PC-3 (cell line): Measurements from ENCODE around the gene MARS2. TPM values are rescaled to one million over a fixed set of nuclear protein-coding genes. Genes with fewer than 3 reads are reported as not detected.

ENCODE experiments used
- ATAC-seq: fragments of 200-7000 bp; cut with Tn5 transposase; 2 replicates; pipeline ENCODE4 v1.9.1; 2020; ENCODE audit warnings: mild to moderate bottlenecking, moderate library complexity
- BruUV-seq: library from RNA; stranded (reverse); fragments of 400-500 nt; replicated peaks from 2 replicates; lab custom pipeline; 2021; lab: Mats Ljungman, UMichigan
- CTCF ChIA-PET: fragments of 300-600 bp; sonication (Branson Sonifier 250); formaldehyde crosslinking; loops from one replicate; lab custom pipeline; 2022; ENCODE audit warnings: antibody characterized with exemption; lab: Charles Lee
- POLR2A ChIA-PET: fragments of 300-600 bp; sonication (Branson Sonifier 250); formaldehyde crosslinking; loops from one replicate; lab custom pipeline; 2022; ENCODE audit warnings: antibody characterized with exemption; ENCODE audit not compliant: unreplicated experiment; lab: Charles Lee
- DNase-seq: peaks from one replicate; pipeline ENCODE4 v3.0.0-alpha.2; 2015
- H2AFZ ChIP-seq: fragments of 300-600 bp; sonication (generic); 2 replicates; pipeline ENCODE4 v1.6.0; 2016; ENCODE audit warnings: antibody characterized with exemption, low read length
- H3F3A ChIP-seq: fragments of 300-600 bp; sonication (generic); one replicate; pipeline ENCODE4 v1.6.0; 2017; ENCODE audit warnings: antibody characterized with exemption, low read length, control low read depth, mild to moderate bottlenecking; ENCODE audit not compliant: unreplicated experiment
- H3K27ac ChIP-seq: fragments of 300-600 bp; sonication (generic); 2 replicates; pipeline ENCODE4 v1.5.1; 2016; ENCODE audit warnings: mild to moderate bottlenecking, low read length
- H3K27me3 ChIP-seq: fragments of 300-600 bp; sonication (generic); 2 replicates; pipeline ENCODE4 v1.6.1; 2016; ENCODE audit warnings: low read length, mixed read lengths
- H3K36me3 ChIP-seq: fragments of 300-600 bp; sonication (generic); 2 replicates; pipeline ENCODE4 v1.6.1; 2016; ENCODE audit warnings: low read depth, mixed run types, low read length, mixed read lengths
- H3K4me1 ChIP-seq: fragments of 300-600 bp; sonication (generic); 2 replicates; pipeline ENCODE4 v1.5.1; 2016; ENCODE audit warnings: low read length; ENCODE audit not compliant: insufficient read depth
- H3K4me2 ChIP-seq: fragments of 300-600 bp; sonication (generic); 2 replicates; pipeline ENCODE4 v1.6.0; 2016; ENCODE audit warnings: low read length
- H3K4me3 ChIP-seq: fragments of 300-600 bp; sonication (generic); 2 replicates; pipeline ENCODE4 v1.5.1; 2016; ENCODE audit warnings: mild to moderate bottlenecking, low read length, mixed read lengths
- H3K79me2 ChIP-seq: fragments of 300-600 bp; sonication (generic); 2 replicates; pipeline ENCODE4 v1.6.1; 2017; ENCODE audit warnings: low read length, mixed read lengths
- H3K9ac ChIP-seq: fragments of 300-600 bp; sonication (generic); 2 replicates; pipeline ENCODE4 v1.6.0; 2016; ENCODE audit warnings: mild to moderate bottlenecking, low read length
- H3K9me2 ChIP-seq: fragments of 300-600 bp; sonication (generic); replicated peaks from 2 replicates; pipeline ENCODE4 v1.6.1; 2016; ENCODE audit warnings: mixed run types, low read length, mixed read lengths
- H3K9me3 ChIP-seq: fragments of 300-600 bp; sonication (generic); 2 replicates; pipeline ENCODE4 v1.6.1; 2016; ENCODE audit warnings: low read length, mixed read lengths
- H4K20me1 ChIP-seq: fragments of 300-600 bp; sonication (generic); 2 replicates; pipeline ENCODE4 v1.6.1; 2016; ENCODE audit warnings: low read length, mixed read lengths
- CTCF ChIP-seq: fragments of 300-600 bp; sonication (generic); conservative IDR thresholded peaks from 2 replicates; pipeline ENCODE4 v1.5.1; 2017; ENCODE audit warnings: antibody characterized with exemption, low read depth, mild to moderate bottlenecking, low read length
- EZH2 ChIP-seq: fragments of 300-600 bp; sonication (generic); IDR thresholded peaks from one replicate; pipeline ENCODE4 v1.6.1; 2017; ENCODE audit warnings: antibody characterized with exemption, mild to moderate bottlenecking, low read length; ENCODE audit not compliant: unreplicated experiment
- EZH2phosphoT487 ChIP-seq: fragments of 300-600 bp; sonication (generic); IDR thresholded peaks from 2 replicates; pipeline ENCODE4 v1.6.1; 2018; ENCODE audit warnings: mild to moderate bottlenecking, antibody characterized with exemption, low read length, borderline replicate concordance
- intact Hi-C: fragments of 100-400 bp; cut with micrococcal nuclease; formaldehyde crosslinking; loops from 2 replicates; pipeline ENCODE4 v1.9.0; 2023
- total RNA-seq: library from RNA; depleted of rRNA; stranded (reverse); fragments of >200 nt; gene quantifications from 2 replicates; pipeline ENCODE4 v1.2.3, GENCODE V29; 2014

The MARS2 gene
- total RNA-seq, 1 experiment from 2014 or later = 8.3 TPM

GRCh38 chr2:197669077-197669476 lies 36.1 kb upstream of the MARS2 start:
- TF ChIP-seq EZH2phosphoT487 = no peak
- TF ChIP-seq CTCF = no peak
- TF ChIP-seq EZH2 = no peak
- no TSS peak for BruUV-seq
- CTCF ChIA-PET = no interaction called here
- Histone ChIP-seq H3K27me3 (no peaks in the 10 kb centered on the region), H3K4me1 (no peaks in the 10 kb centered on the region), H3K4me3 (no peak overlapping the region), H3K27ac (no peak overlapping the region), H3K36me3 (no peaks in the 10 kb centered on the region), H3K4me2 (no peak overlapping the region), H3K9me3 (no peaks in the 10 kb centered on the region), H3K9ac (no peak overlapping the region), H2AFZ (no peak overlapping the region), H3K79me2 (no peaks in the 10 kb centered on the region), H3F3A (no peaks in the 10 kb centered on the region), H3K9me2 (no peaks in the 10 kb centered on the region), H4K20me1 (no peaks in the 10 kb centered on the region)
- intact Hi-C loops = no loop called here
- ATAC-seq (no peak), DNase-seq (no peak)
- POLR2A ChIA-PET = no interaction called here

GRCh38 chr2:197672371-197672893 lies 32.7 kb upstream of the MARS2 start:
- Histone ChIP-seq H3K9me2 (no peaks in the 10 kb centered on the region), H3K4me2 (no peak overlapping the region), H2AFZ (no peak overlapping the region), H4K20me1 (no peaks in the 10 kb centered on the region), H3K9me3 (no peaks in the 10 kb centered on the region), H3K4me1 (peaks cover 3% of the 10 kb centered on the region), H3K27me3 (no peaks in the 10 kb centered on the region), H3K9ac (no peak overlapping the region), H3F3A (no peaks in the 10 kb centered on the region), H3K79me2 (no peaks in the 10 kb centered on the region), H3K4me3 (no peak overlapping the region), H3K27ac (no peak overlapping the region), H3K36me3 (no peaks in the 10 kb centered on the region)
- POLR2A ChIA-PET = no interaction called here
- intact Hi-C loops = no loop called here
- ATAC-seq (no peak), DNase-seq (no peak)
- CTCF ChIA-PET = no interaction called here
- BruUV-seq = no TSS peak
- no peak for TF ChIP-seq EZH2phosphoT487
- TF ChIP-seq EZH2 = no peak
- TF ChIP-seq CTCF = no peak

- DNase-seq (no peak), ATAC-seq (no peak)
- POLR2A ChIA-PET = no interaction called here
- CTCF ChIA-PET = no interaction called here
- Histone ChIP-seq H3K4me2 (no peak overlapping the region), H3F3A (no peaks in the 10 kb centered on the region), H3K79me2 (no peaks in the 10 kb centered on the region), H3K27me3 (no peaks in the 10 kb centered on the region), H3K4me3 (no peak overlapping the region), H3K9me2 (no peaks in the 10 kb centered on the region), H3K4me1 (peaks cover 6% of the 10 kb centered on the region), H3K27ac (no peak overlapping the region), H3K9ac (no peak overlapping the region), H3K9me3 (no peaks in the 10 kb centered on the region), H2AFZ (no peak overlapping the region), H4K20me1 (no peaks in the 10 kb centered on the region), H3K36me3 (no peaks in the 10 kb centered on the region)
- BruUV-seq = no TSS peak
- no peak for TF ChIP-seq EZH2phosphoT487
- TF ChIP-seq EZH2 = no peak
- no peak for TF ChIP-seq CTCF
- intact Hi-C loops = no loop called here
Measured at GRCh38 chr2:197673106-197673505, 32.1 kb upstream of the MARS2 start.
